MM.1S (cell line): ENCODE measurements around the gene ROS1.
"Not testable (repeated sequence)": the region's sequence is repeated elsewhere in the genome, so short reads cannot be mapped to it uniquely, and the experiment has no call there.

Source experiments
- DNase-seq: peaks from one replicate; pipeline ENCODE4 v3.0.0-alpha.2; 2015
- H2AFZ ChIP-seq: fragments of 300-600 bp; sonication (generic); 2 replicates; pipeline ENCODE4 v1.6.0; 2016; ENCODE audit warnings: antibody characterized with exemption, low read length
- H3F3A ChIP-seq: fragments of 300-600 bp; sonication (generic); 2 replicates; pipeline ENCODE4 v1.6.1; 2016; ENCODE audit warnings: mild to moderate bottlenecking, antibody characterized with exemption, low read length, moderate library complexity, mixed read lengths; ENCODE audit not compliant: insufficient read depth
- H3K27ac ChIP-seq: fragments of 300-600 bp; sonication (generic); 2 replicates; pipeline ENCODE4 v1.5.1; 2016; ENCODE audit warnings: mild to moderate bottlenecking, low read length
- H3K27me3 ChIP-seq: fragments of 300-600 bp; sonication (generic); replicated peaks from 2 replicates; pipeline ENCODE4 v1.6.0; 2016; ENCODE audit warnings: low read length; ENCODE audit not compliant: insufficient read depth
- H3K36me3 ChIP-seq: fragments of 300-600 bp; sonication (generic); replicated peaks from 2 replicates; pipeline ENCODE4 v1.6.1; 2016; ENCODE audit warnings: mild to moderate bottlenecking, low read length, mixed read lengths; ENCODE audit not compliant: insufficient read depth
- H3K4me1 ChIP-seq: fragments of 300-600 bp; sonication (generic); 2 replicates; pipeline ENCODE4 v1.6.1; 2016; ENCODE audit warnings: low read length, mixed read lengths
- H3K4me2 ChIP-seq: fragments of 300-600 bp; sonication (generic); 2 replicates; pipeline ENCODE4 v1.6.0; 2016; ENCODE audit warnings: low read depth, low read length
- H3K4me3 ChIP-seq: fragments of 300-600 bp; sonication (generic); 2 replicates; pipeline ENCODE4 v1.5.1; 2016; ENCODE audit warnings: low read length, mixed read lengths
- H3K79me2 ChIP-seq: fragments of 300-600 bp; sonication (generic); 2 replicates; pipeline ENCODE4 v1.6.1; 2016; ENCODE audit warnings: mixed run types, low read length, mixed read lengths
- H3K9ac ChIP-seq: fragments of 300-600 bp; sonication (generic); 2 replicates; pipeline ENCODE4 v1.6.1; 2016; ENCODE audit warnings: low read length, mixed read lengths
- H3K9me2 ChIP-seq: fragments of 300-600 bp; sonication (generic); replicated peaks from 2 replicates; pipeline ENCODE4 v1.6.1; 2016; ENCODE audit warnings: mild to moderate bottlenecking, low read length, mixed read lengths; ENCODE audit not compliant: insufficient read depth
- H3K9me3 ChIP-seq: fragments of 300-600 bp; sonication (generic); replicated peaks from 2 replicates; pipeline ENCODE4 v1.6.1; 2016; ENCODE audit warnings: mild to moderate bottlenecking, low read length, mixed read lengths; ENCODE audit not compliant: insufficient read depth
- H4K20me1 ChIP-seq: fragments of 300-600 bp; sonication (generic); 2 replicates; pipeline ENCODE4 v1.6.1; 2016; ENCODE audit warnings: mild to moderate bottlenecking, low read length, moderate library complexity, mixed read lengths; ENCODE audit not compliant: insufficient read depth
- EZH2 ChIP-seq: fragments of 300-600 bp; sonication (generic); optimal IDR thresholded peaks from 2 replicates; pipeline ENCODE3; 2017; ENCODE audit warnings: low read depth, mild to moderate bottlenecking, antibody characterized with exemption, low read length, mixed read lengths
- EZH2phosphoT487 ChIP-seq: fragments of 300-600 bp; sonication (generic); IDR thresholded peaks from 2 replicates; pipeline ENCODE4 v1.6.1; 2018; ENCODE audit warnings: antibody characterized with exemption, low read length
- TF ChIP-seq, protein P1 (sequence below): fragments of 300-600 bp; sonication (generic); IDR thresholded peaks from 2 replicates; pipeline ENCODE4 v1.5.1; 2016; ENCODE audit warnings: antibody characterized with exemption, low read length, mixed read lengths

ROS1 gene

DNA sequence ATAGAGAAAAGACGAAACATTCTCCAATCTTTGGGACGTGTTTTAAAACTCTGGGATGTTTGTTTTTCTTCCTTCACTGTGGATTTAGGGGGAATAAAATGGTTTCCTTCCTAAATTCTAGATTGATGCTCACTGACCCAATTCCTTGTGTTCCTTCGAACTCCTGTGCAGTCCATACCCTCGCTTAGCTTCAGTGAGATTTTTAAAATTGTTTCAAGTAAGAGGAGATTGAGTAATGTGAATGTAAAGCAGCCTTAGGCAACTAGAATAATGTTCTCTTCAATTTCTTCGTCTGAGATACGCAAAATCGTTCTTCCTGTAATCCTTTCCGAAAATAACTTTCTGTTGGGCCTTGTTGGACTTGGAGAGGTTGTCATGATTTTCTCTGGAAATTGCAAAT, 162.9 kb downstream of the ROS1 start:
- no peak overlapping the region for H3K9ac ChIP-seq
- no peaks in the 10 kb centered on the region for H3K4me1 ChIP-seq
- H3K27me3 ChIP-seq: peaks cover 29% of the 10 kb centered on the region
- no peak for TF ChIP-seq EZH2phosphoT487
- TF ChIP-seq EZH2: no peak
- TF ChIP-seq, protein P1, sequence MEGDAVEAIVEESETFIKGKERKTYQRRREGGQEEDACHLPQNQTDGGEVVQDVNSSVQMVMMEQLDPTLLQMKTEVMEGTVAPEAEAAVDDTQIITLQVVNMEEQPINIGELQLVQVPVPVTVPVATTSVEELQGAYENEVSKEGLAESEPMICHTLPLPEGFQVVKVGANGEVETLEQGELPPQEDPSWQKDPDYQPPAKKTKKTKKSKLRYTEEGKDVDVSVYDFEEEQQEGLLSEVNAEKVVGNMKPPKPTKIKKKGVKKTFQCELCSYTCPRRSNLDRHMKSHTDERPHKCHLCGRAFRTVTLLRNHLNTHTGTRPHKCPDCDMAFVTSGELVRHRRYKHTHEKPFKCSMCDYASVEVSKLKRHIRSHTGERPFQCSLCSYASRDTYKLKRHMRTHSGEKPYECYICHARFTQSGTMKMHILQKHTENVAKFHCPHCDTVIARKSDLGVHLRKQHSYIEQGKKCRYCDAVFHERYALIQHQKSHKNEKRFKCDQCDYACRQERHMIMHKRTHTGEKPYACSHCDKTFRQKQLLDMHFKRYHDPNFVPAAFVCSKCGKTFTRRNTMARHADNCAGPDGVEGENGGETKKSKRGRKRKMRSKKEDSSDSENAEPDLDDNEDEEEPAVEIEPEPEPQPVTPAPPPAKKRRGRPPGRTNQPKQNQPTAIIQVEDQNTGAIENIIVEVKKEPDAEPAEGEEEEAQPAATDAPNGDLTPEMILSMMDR: no peak
- no peak overlapping the region for H3K27ac ChIP-seq
- no peak for DNase-seq
- H3K36me3 ChIP-seq: no peaks in the 10 kb centered on the region
- H3K79me2 ChIP-seq: no peaks in the 10 kb centered on the region
- no peak overlapping the region for H3K4me3 ChIP-seq
- H3K4me2 ChIP-seq: no peak overlapping the region
- no peaks in the 10 kb centered on the region for H3K9me3 ChIP-seq
- H3K9me2 ChIP-seq: no peaks in the 10 kb centered on the region
- H2AFZ ChIP-seq: no peak overlapping the region
- H4K20me1 ChIP-seq: no peaks in the 10 kb centered on the region
- H3F3A ChIP-seq: no peaks in the 10 kb centered on the region

DNA sequence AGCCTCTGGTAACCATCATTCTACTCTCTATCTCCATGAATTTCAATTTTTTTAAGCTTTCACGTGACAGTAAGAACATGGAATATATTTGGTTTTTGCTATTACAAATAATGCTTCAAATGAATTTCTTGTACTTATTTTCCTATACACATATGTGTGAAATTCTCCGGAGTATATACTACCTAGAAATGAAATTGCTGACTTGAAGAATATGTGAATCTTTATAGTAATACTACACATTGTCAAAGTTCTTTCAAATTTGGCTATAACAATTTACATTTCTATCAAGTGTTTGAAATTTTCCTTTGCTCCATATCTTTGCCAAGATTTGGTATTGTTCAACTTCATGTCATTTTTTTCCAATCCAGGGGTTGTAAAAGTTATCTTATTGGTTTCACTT, 172.0 kb downstream of the ROS1 start:
- H3K4me1 ChIP-seq: no peaks in the 10 kb centered on the region
- no peak for DNase-seq
- TF ChIP-seq EZH2phosphoT487: no peak
- TF ChIP-seq, protein P1: no peak
- no peaks in the 10 kb centered on the region for H3K9me3 ChIP-seq
- no peak overlapping the region for H3K9ac ChIP-seq
- no peak overlapping the region for H3K4me2 ChIP-seq
- no peak overlapping the region for H3K4me3 ChIP-seq
- H3F3A ChIP-seq: no peaks in the 10 kb centered on the region
- no peaks in the 10 kb centered on the region for H3K27me3 ChIP-seq
- no peaks in the 10 kb centered on the region for H3K79me2 ChIP-seq
- H2AFZ ChIP-seq: no peak overlapping the region
- no peaks in the 10 kb centered on the region for H3K36me3 ChIP-seq
- H4K20me1 ChIP-seq: no peaks in the 10 kb centered on the region
- H3K27ac ChIP-seq: no peak overlapping the region
- H3K9me2 ChIP-seq: no peaks in the 10 kb centered on the region

DNA sequence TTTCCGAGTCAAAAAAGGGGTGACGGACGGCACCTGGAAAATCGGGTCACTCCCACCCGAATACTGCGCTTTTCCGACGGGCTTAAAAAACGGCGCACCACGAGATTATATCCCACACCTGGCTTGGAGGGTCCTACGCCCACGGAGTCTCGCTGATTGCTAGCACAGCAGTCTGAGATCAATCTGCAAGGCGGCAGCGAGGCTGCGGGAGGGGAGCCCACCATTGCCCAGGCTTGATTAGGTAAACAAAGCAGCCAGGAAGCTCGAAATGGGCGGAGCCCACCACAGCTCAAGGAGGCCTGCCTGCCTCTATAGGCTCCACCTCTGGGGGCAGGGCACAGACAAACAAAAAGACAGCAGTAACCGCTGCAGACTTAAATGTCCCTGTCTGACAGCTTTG, 180.8 kb downstream of the ROS1 start:
- DNase-seq, H3K27me3 ChIP-seq: not testable (repeated sequence)

DNA sequence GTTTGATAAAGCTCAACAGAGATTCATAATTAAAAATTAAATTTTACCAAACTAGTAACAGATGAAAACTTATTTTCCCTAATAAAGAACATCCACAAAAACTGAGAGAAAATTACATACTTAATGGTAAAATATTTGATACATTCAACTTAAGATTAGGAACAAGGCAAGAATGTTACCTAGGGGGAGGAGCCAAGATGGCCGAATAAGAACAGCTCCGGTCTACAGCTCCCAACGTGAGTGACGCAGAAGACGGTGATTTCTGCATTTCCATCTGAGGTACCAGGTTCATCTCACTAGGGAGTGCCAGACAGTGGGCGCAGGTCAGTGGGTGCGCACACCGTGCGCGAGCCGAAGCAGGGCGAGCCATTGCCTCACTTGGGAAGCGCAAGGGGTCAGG, 181.2 kb downstream of the ROS1 start:
- DNase-seq, H3K4me3 ChIP-seq, H3K4me2 ChIP-seq: not testable (repeated sequence)

More for the DNA sequence above, 180.8 kb downstream of the ROS1 start:
- H4K20me1 ChIP-seq, H3K9me3 ChIP-seq, H3K79me2 ChIP-seq, H2AFZ ChIP-seq, H3K9me2 ChIP-seq, H3K4me2 ChIP-seq, H3K4me3 ChIP-seq, H3K4me1 ChIP-seq, H3K9ac ChIP-seq, H3F3A ChIP-seq, H3K27ac ChIP-seq, H3K36me3 ChIP-seq: not testable (repeated sequence)

More for the DNA sequence above, 181.2 kb downstream of the ROS1 start:
- H3K36me3 ChIP-seq, H4K20me1 ChIP-seq, H2AFZ ChIP-seq, H3K79me2 ChIP-seq, H3K9me3 ChIP-seq, H3K27ac ChIP-seq, H3K27me3 ChIP-seq, H3K9ac ChIP-seq, H3K4me1 ChIP-seq, H3F3A ChIP-seq, H3K9me2 ChIP-seq: not testable (repeated sequence)
